Camera-type eye (tissue), 1 donor: ENCODE data around the gene ACD. TPM values are rescaled to one million over a fixed set of nuclear protein-coding genes. Genes with fewer than 3 reads are reported as not detected.

ENCODE experiments used
- total RNA-seq: library from RNA; depleted of rRNA; stranded (reverse); fragments of >200 nt; gene quantifications from one replicate; pipeline ENCODE4 v1.2.3, GENCODE V29; 2014

The ACD gene
- total RNA-seq, result 25.5 TPM

GRCh38 chr16:67659675-67660563 is at the start of gene ACD:
ACD (minus strand) TSS chr16:67660260; CDS start chr16:67660220, 40 bp downstream.

DNA sequence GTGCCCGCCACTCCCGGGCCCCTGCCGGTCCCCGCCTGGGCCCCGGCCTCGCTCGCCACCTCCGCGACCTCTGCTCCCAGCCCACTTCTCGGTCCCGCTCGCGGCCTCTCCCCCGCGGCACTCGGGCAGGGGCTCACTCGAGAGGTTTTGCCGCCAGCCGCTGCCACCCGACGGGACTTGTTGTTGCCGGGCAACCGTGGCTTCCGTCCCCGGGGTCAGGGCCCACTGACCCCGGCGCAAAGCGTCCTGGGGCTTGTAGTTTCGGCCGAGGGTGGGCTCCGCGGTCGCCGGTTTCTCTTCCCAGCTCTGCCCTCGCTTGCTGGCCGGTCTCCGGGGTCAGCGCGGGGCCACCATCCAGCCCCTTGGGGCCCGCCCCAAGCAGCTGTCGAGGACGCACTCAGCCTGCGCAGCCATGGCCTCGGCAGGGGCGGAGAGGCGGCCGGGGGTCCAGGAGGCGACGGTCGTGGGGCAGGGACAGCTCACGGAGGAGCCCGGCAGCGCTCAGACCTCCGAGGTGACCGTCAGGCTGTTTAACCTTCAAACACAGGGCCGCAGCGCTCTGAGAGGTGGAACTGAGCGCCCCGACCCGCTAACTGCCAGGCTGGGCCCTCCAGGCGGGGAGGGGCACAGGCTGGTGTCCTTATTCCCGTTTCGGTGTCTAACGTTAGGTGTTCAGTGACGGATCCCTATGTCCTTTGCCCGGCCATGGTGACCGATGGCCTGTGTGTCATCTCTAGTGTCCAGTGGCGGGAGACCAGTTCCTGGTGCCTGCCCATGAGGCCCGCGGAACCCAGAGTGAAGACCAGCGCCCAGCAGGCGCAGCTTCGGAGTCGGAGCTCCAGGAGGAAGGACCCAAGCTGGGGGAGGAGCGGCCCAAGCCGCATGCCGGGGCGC is 6.7 kb upstream of the ACD start, which contains the start of the genes C16orf86 and ENKD1:
Gene C16orf86, plus strand, starts transcription at position 256 of the 894 bp plus-strand sequence. Its CDS starts 157 bp downstream, at position 413.
Gene ENKD1, minus strand, starts transcription at position 192 of the 894 bp plus-strand sequence. CDS start 308 bp downstream, outside the sequence.

DNA sequence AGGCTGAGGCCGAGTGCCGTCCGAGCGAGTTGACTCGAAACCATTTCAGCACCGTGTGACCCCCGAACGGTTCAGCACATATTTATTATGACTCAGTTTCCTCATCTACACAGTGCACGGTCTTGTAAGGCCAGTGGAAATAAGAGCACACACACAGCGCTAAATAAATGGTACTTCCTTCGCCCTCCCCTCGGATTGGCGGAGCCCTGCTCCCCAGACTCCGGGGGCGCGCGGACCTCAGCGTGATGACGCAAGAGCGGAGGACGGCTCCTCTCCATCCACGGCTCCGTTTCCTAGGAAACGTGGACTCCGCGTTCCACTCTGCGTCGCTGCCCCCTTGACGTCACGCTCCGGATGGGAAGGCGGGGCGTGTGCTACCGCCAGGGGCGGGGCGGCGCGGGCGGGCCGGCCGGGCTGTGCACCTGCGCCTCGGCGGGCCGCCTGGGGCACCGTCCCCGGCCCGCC is 536 bp upstream of the ACD start, which contains the start of gene PARD6A:
Gene PARD6A, plus strand, starts transcription at position 397 of the 465 bp plus-strand sequence. CDS start 79 bp downstream, outside the sequence.

Other genes starting within 250 kb of the ACD start
- 11.1 TPM for gene ZDHHC1, start 243.8 kb downstream of the ACD start, total RNA-seq
- 4.3 TPM for gene HSD11B2, start 229.1 kb downstream of the ACD start, total RNA-seq
- gene ATP6V0D1, start 179.1 kb downstream of the ACD start, total RNA-seq, result 136 TPM
- gene AGRP, start 176.7 kb downstream of the ACD start, total RNA-seq, result not detected
- gene RIPOR1, start 131.4 kb downstream of the ACD start, total RNA-seq, result 101 TPM
- 67.3 TPM for gene CTCF, start 97.7 kb downstream of the ACD start, total RNA-seq
- 0.33 TPM for gene CARMIL2, start 15.1 kb downstream of the ACD start, total RNA-seq
- gene PARD6A, start 700 bp upstream of the ACD start, total RNA-seq, result 6.8 TPM
- gene ENKD1, start 6.5 kb upstream of the ACD start, total RNA-seq, result 17.7 TPM
- 4.7 TPM for gene C16orf86, start 6.6 kb upstream of the ACD start, total RNA-seq
- gene GFOD2, start 59.1 kb upstream of the ACD start, total RNA-seq, result 26.4 TPM
- 13.3 TPM for gene RANBP10, start 146.3 kb upstream of the ACD start, total RNA-seq
- 5.2 TPM for gene TSNAXIP1, start 146.6 kb upstream of the ACD start, total RNA-seq
- gene THAP11, start 182.1 kb upstream of the ACD start, total RNA-seq, result 42.2 TPM
- gene NUTF2, start 186.7 kb upstream of the ACD start, total RNA-seq, result 58.2 TPM
- 46.1 TPM for gene CENPT, start 187.4 kb upstream of the ACD start, total RNA-seq
- 72.0 TPM for gene EDC4, start 212.8 kb upstream of the ACD start, total RNA-seq
- gene NRN1L, start 224.6 kb upstream of the ACD start, total RNA-seq, result 5.0 TPM
- gene PSKH1, start 233.0 kb upstream of the ACD start, total RNA-seq, result 20.0 TPM